H1 (cell line): Measurements from ENCODE around the gene MTMR4.

ENCODE experiments used
- ATF2 ChIP-seq: IDR thresholded peaks from 2 replicates; pipeline ENCODE4 v1.6.1; 2012; ENCODE audit warnings: low read length, inconsistent platforms
- ATF3 ChIP-seq: IDR thresholded peaks from 2 replicates; pipeline ENCODE4 v1.6.1; 2011; ENCODE audit warnings: low read depth, mild to moderate bottlenecking, low read length; ENCODE audit not compliant: insufficient read depth
- MAX ChIP-seq: IDR thresholded peaks from 2 replicates; pipeline ENCODE4 v1.6.1; 2012; ENCODE audit warnings: inconsistent platforms
- POLR2A ChIP-seq, 2 experiments: IDR thresholded peaks; 1 replicate in 1 of 2; 2 replicates in 1 of 2; pipeline ENCODE4 v1.6.1; 2011; ENCODE audit warnings: low read depth in 2 of 2, low read length in 2 of 2, mild to moderate bottlenecking in 2 of 2; ENCODE audit errors: control extremely low read depth in 1 of 2
- SP2 ChIP-seq: IDR thresholded peaks from 2 replicates; pipeline ENCODE4 v1.6.1; 2012; ENCODE audit warnings: mild to moderate bottlenecking, low read length, inconsistent platforms

- TF ChIP-seq ATF3 (no peak), POLR2A (IDR thresholded peaks at IDR 0.05; ENCODE audit: control extremely low read depth in 1 of 2, low read depth in 2 of 2, low read length in 2 of 2) (no peak), SP2 (no peak), ATF2 (no peak), MAX (no peak)
Observed at GRCh38 chr17:58556833-58557250, 42.4 kb upstream of the MTMR4 start.
